Psoas muscle (tissue), 8 donors: ENCODE data around the gene KCNIP2. TPM values are rescaled to one million over a fixed set of nuclear protein-coding genes. Genes with fewer than 3 reads are reported as not detected.

ENCODE experiments used
- ATAC-seq, 4 donors: fragments of 200-7000 bp; cut with Tn5 transposase; one replicate each; pipeline ENCODE4 v1.9.1; 2020; ENCODE audit warnings: moderate library complexity in 3 of 4, mild to moderate bottlenecking in 2 of 4
- DNase-seq, 2 donors: peaks; one replicate each; pipeline ENCODE4 v3.0.0-alpha.2; 2020
- H3K27ac ChIP-seq: fragments of 200-600 bp; one replicate; pipeline ENCODE4 v1.8.0; 2022
- H3K27me3 ChIP-seq, 3 donors: fragments of 200-600 bp in 1 of 3; one replicate each; pipeline versions ENCODE4 v1.6.1 to v1.8.0; 2013 to 2022; ENCODE audit warnings: low read length in 2 of 3, mild to moderate bottlenecking in 2 of 3, moderate library complexity in 1 of 3; ENCODE audit not compliant: insufficient read depth in 3 of 3
- H3K36me3 ChIP-seq, 2 donors: fragments of 200-600 bp in 1 of 2; one replicate each; pipeline versions ENCODE4 v1.6.1 to v1.8.0; 2013 to 2022; ENCODE audit warnings: low read depth in 1 of 2, mild to moderate bottlenecking in 1 of 2, moderate library complexity in 1 of 2; ENCODE audit not compliant: insufficient read depth in 1 of 2
- H3K4me1 ChIP-seq: fragments of 200-600 bp; one replicate; pipeline ENCODE4 v1.8.0; 2022
- H3K4me3 ChIP-seq: fragments of 200-600 bp; one replicate; pipeline ENCODE4 v1.8.0; 2022; ENCODE audit warnings: mild to moderate bottlenecking
- H3K9me3 ChIP-seq: fragments of 200-600 bp; one replicate; pipeline ENCODE4 v1.8.0; 2022
- WGBS, 3 donors: extraction: QIAGEN DNeasy Blood & Tissue Kit; methylation state at CpG; one replicate each; pipeline versions ENCODE4 v1.1.6 to v1.1.7; 2013; 5-methylcytosine and 5-hydroxymethylcytosine counted together
- intact Hi-C, 2 donors: fragments of 100-400 bp; cut with DNase I; formaldehyde crosslinking; loops; one replicate each; pipeline versions ENCODE4 v1.11.0 to v1.14.2; 2022
- polyA plus RNA-seq, 3 donors: library from polyadenylated mRNA; stranded (reverse); fragments of 200-250 nt; gene quantifications; one replicate each; pipeline ENCODE4 v1.2.3, GENCODE V29; 2013
- total RNA-seq, 4 donors: library from RNA; stranded (reverse); fragmentation: NEBNext Ultra II Directional in 2 of 4; extraction: Animal tissue kit (Norgen Biotek cat#: 25700) in 2 of 4; gene quantifications; one replicate each; pipeline versions ENCODE4 v1.2.1 to v1.2.4, GENCODE V29; 2021 to 2023
- TF ChIP-seq, protein P1 (sequence below): fragments of 200-600 bp; IDR thresholded peaks from one replicate; pipeline ENCODE4 v1.8.0; 2022; ENCODE audit warnings: antibody characterized with exemption
- donor health status: healthy with polysubstance abuse.
- donor health status: DM: no; HTN: no; CAD: no; lungs with moderate emphysema.
- donor health status: Bipolar disorder and iron deficiency.
- donor health status: healthy.
- donor health status: DM: yes; HTN: yes; CAD: no.
- donor health status: DM: no; HTN: no; CAD: no.
- donor health status: DM: no; HTN: no; CAD: no.
- donor health status: DM: yes; HTN: yes; CAD: no.

KCNIP2 gene
- total and polyA plus RNA-seq, 7 donors, result 0.58 to 5.9 (median 1.2) TPM

GRCh38 chr10:101785801-101786200, 57.8 kb downstream of the KCNIP2 start:
- H3K9me3 ChIP-seq, result no peaks in the 10 kb centered on the region
- H3K27me3 ChIP-seq, result no peaks in the 10 kb centered on the region
- peaks cover 12 to 71% of the 10 kb centered on the region in 2 donors for H3K36me3 ChIP-seq
- TF ChIP-seq, protein P1, sequence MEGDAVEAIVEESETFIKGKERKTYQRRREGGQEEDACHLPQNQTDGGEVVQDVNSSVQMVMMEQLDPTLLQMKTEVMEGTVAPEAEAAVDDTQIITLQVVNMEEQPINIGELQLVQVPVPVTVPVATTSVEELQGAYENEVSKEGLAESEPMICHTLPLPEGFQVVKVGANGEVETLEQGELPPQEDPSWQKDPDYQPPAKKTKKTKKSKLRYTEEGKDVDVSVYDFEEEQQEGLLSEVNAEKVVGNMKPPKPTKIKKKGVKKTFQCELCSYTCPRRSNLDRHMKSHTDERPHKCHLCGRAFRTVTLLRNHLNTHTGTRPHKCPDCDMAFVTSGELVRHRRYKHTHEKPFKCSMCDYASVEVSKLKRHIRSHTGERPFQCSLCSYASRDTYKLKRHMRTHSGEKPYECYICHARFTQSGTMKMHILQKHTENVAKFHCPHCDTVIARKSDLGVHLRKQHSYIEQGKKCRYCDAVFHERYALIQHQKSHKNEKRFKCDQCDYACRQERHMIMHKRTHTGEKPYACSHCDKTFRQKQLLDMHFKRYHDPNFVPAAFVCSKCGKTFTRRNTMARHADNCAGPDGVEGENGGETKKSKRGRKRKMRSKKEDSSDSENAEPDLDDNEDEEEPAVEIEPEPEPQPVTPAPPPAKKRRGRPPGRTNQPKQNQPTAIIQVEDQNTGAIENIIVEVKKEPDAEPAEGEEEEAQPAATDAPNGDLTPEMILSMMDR, result no peak
- peaks cover 25% of the 10 kb centered on the region for H3K4me1 ChIP-seq
- no peak overlapping the region for H3K27ac ChIP-seq
- ATAC-seq (no peak), DNase-seq (no peak)
- WGBS, 3 donors, result 69 to 86% (median 86%) methylated on average over 2 of the region's 2 CpGs
- intact Hi-C loops, result no loop called here
- H3K4me3 ChIP-seq, result no peak overlapping the region

- no peaks in the 10 kb centered on the region for H3K9me3 ChIP-seq
- H3K36me3 ChIP-seq, result peaks cover 12 to 58% of the 10 kb centered on the region in 2 donors
- 82 to 87% (median 87%) methylated on average over 2 of the region's 2 CpGs for WGBS, 3 donors
- no peak overlapping the region for H3K4me3 ChIP-seq
- H3K27me3 ChIP-seq, result peaks cover 0 to 2% (median 0%) of the 10 kb centered on the region in 3 donors
- no peak overlapping the region for H3K27ac ChIP-seq
- TF ChIP-seq, protein P1, result no peak
- intact Hi-C loops, result no loop called here
- no peak for DNase-seq
- H3K4me1 ChIP-seq, result peaks cover 33% of the 10 kb centered on the region
- ATAC-seq, result no peak
Measured at GRCh38 chr10:101784558-101784957, 59.0 kb downstream of the KCNIP2 start.

DNA sequence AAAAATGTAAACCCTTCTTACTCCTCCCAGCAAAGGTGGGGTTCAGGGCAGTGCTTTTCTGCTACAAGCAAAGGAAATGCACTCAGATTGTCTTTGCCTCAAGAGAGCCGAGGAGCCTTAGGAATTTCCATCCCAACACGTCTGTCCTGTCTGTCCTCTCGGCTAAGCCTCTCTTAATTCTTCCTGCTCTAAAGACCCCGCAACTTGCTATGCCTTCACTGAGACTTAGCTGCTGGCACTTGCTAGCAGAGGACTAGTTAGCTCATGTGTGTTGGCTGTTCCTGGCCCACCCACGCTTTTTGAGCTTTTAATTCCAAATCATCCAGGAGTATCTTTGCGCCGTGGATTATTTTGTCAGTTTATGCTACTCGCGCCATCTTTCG, 59.9 kb downstream of the KCNIP2 start:
- WGBS, 3 donors, result 46 to 53% (median 50%) methylated on average over 10 of the region's 10 CpGs
- Histone ChIP-seq H3K9me3 (no peaks in the 10 kb centered on the region), H3K36me3 (peaks cover 10 to 50% of the 10 kb centered on the region in 2 donors), H3K27ac (peak overlapping the region; percentile 46), H3K4me1 (peaks cover 39% of the 10 kb centered on the region), H3K27me3 (peaks cover 0 to 11% (median 4%) of the 10 kb centered on the region in 3 donors), H3K4me3 (peak overlapping the region; percentile 86)
- intact Hi-C loops, result no loop called here
- DNase-seq (no peak), ATAC-seq (no peak)
- TF ChIP-seq, protein P1, result no peak

- WGBS, 3 donors, result 1 to 2% (median 1%) methylated on average over 57 of the region's 57 CpGs
- peaks cover 39% of the 10 kb centered on the region for H3K4me1 ChIP-seq
- intact Hi-C loops, result no loop called here
Measured at GRCh38 chr10:101782811-101783735, 60.5 kb downstream of the KCNIP2 start, which contains the start of gene NPM3. Gene NPM3, minus strand, starts transcription at chr10:101783446. Its CDS starts 56 bp downstream, at chr10:101783390.

More at GRCh38 chr10:101782811-101783735, 60.5 kb downstream of the KCNIP2 start, which contains the start of gene NPM3:
- ATAC-seq (peak; percentile 71 to 81 (median 80)), DNase-seq (peak; percentile 84 to 89)
- TF ChIP-seq, protein P1, result no peak
- peak within 1 kb of the TSS; percentile 46 for H3K27ac ChIP-seq
- H3K4me3 ChIP-seq, result peak within 1 kb of the TSS; percentile 86
- H3K9me3 ChIP-seq, result no peaks in the 10 kb centered on the region
- peaks cover 0 to 17% (median 4%) of the 10 kb centered on the region in 3 donors for H3K27me3 ChIP-seq
- peaks cover 8 to 43% of the 10 kb centered on the region in 2 donors for H3K36me3 ChIP-seq
